Heart left ventricle (tissue), 13 donors: ENCODE results near the gene USP10.

Experiments
- CTCF ChIP-seq, 12 donors: fragments of 200-600 bp; sonication (generic) in 4 of 12; IDR thresholded peaks; one replicate each; pipeline versions ENCODE4 v1.5.0 to v1.8.0; 2018 to 2022; ENCODE audit warnings: antibody characterized with exemption in 12 of 12, mild to moderate bottlenecking in 5 of 12
- POLR2A ChIP-seq, 2 donors: fragments of 450-650 bp; IDR thresholded peaks; one replicate each; pipeline ENCODE4 v1.6.1; 2017; ENCODE audit warnings: antibody characterized with exemption in 2 of 2, mild to moderate bottlenecking in 2 of 2, moderate library complexity in 2 of 2
- donor health status: ischemic (EF 13 %, LVEDD 7.1; RV severe dilation, severe dysfunction).
- donor health status: DM: no; HTN: yes; CAD: no.
- donor health status: DM: no; HTN: no; CAD: no.
- donor health status: ischemic (EF 25% LVEDD 6.9; RV normal size, moderate dysfunction).
- donor health status: ischemic (EF 25% LVEDD 5.7; RV mildly dilated, moderate dysfunction).
- donor health status: ischemic (EF 35%, LVEDD 5.7; RV mildly dilated, moderate dysfunction).
- donor health status: nonischemic (EF 11% LVEDD 7.7; RV severe dilation, severe dysfunction).
- donor health status: DM: yes; HTN: yes; CAD: no.
- donor health status: PGD.
- donor health status: ischemic (EF 29% LVEDD 5.4; RV normal size, mild dysfunction).
- donor health status: nonischemic (EF 23%, LVEDD 6.1; RV moderate dilation, normal function).

- no peak for TF ChIP-seq POLR2A (IDR thresholded peaks at IDR 0.05)
- no peak for TF ChIP-seq CTCF (IDR thresholded peaks at IDR 0.05)
Observed at GRCh38 chr16:84670063-84670462, 29.7 kb upstream of the USP10 start.
